ENCODE results near the gene SAMD4A.

DNA sequence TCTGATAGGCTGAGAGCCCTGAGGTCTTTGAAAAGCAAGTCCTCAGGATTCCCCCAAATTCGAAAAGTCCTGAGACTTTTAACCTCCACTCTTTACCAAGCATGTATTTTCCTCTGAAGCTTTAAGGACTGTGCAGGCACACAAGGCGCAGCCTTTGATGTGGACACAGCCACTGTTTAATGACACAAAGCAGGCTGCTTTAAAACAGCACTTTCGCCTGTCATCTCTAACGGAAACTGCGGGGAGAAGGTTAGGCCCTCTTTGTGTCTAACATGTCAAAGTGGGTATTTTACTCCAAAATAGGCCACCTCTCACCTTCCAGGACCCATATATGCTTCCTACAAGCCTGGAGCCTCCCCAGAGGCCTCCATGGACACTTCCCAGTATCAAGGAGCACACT is 176.5 kb downstream of the SAMD4A start:
- TF ChIP-seq, protein P1, sequence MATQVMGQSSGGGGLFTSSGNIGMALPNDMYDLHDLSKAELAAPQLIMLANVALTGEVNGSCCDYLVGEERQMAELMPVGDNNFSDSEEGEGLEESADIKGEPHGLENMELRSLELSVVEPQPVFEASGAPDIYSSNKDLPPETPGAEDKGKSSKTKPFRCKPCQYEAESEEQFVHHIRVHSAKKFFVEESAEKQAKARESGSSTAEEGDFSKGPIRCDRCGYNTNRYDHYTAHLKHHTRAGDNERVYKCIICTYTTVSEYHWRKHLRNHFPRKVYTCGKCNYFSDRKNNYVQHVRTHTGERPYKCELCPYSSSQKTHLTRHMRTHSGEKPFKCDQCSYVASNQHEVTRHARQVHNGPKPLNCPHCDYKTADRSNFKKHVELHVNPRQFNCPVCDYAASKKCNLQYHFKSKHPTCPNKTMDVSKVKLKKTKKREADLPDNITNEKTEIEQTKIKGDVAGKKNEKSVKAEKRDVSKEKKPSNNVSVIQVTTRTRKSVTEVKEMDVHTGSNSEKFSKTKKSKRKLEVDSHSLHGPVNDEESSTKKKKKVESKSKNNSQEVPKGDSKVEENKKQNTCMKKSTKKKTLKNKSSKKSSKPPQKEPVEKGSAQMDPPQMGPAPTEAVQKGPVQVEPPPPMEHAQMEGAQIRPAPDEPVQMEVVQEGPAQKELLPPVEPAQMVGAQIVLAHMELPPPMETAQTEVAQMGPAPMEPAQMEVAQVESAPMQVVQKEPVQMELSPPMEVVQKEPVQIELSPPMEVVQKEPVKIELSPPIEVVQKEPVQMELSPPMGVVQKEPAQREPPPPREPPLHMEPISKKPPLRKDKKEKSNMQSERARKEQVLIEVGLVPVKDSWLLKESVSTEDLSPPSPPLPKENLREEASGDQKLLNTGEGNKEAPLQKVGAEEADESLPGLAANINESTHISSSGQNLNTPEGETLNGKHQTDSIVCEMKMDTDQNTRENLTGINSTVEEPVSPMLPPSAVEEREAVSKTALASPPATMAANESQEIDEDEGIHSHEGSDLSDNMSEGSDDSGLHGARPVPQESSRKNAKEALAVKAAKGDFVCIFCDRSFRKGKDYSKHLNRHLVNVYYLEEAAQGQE (IDR thresholded peaks at IDR 0.05; ENCODE audit: low read depth) = no peak
- TF ChIP-seq, protein P2, sequence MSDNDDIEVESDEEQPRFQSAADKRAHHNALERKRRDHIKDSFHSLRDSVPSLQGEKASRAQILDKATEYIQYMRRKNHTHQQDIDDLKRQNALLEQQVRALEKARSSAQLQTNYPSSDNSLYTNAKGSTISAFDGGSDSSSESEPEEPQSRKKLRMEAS (IDR thresholded peaks at IDR 0.05) = no peak
- TF ChIP-seq CEBPB (IDR thresholded peaks at IDR 0.05) (no peak), YY1 (IDR thresholded peaks at IDR 0.05; ENCODE audit: low read depth) (no peak), EP300 (IDR thresholded peaks at IDR 0.05; ENCODE audit: borderline replicate concordance) (no peak), TCF12 (IDR thresholded peaks at IDR 0.05; ENCODE audit: low read depth) (no peak), FOXM1 (IDR thresholded peaks at IDR 0.05; ENCODE audit: borderline replicate concordance, low read depth) (no peak), RAD21 (IDR thresholded peaks at IDR 0.05; ENCODE audit: low read depth) (no peak), CREB1 (IDR thresholded peaks at IDR 0.05; ENCODE audit: low read depth) (no peak), ZBTB7A (IDR thresholded peaks at IDR 0.05; ENCODE audit: low read depth) (no peak)
- TF ChIP-seq, protein P3, sequence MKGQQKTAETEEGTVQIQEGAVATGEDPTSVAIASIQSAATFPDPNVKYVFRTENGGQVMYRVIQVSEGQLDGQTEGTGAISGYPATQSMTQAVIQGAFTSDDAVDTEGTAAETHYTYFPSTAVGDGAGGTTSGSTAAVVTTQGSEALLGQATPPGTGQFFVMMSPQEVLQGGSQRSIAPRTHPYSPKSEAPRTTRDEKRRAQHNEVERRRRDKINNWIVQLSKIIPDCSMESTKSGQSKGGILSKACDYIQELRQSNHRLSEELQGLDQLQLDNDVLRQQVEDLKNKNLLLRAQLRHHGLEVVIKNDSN (IDR thresholded peaks at IDR 0.05) = no peak

Data from Ishikawa (cell line).